HG03159 (cell line): ENCODE measurements around the gene MCEE.
A peak's percentile ranks its signal among the peaks of the same experiment; 100 is the strongest.
"Not testable (repeated sequence)": the region's sequence is repeated elsewhere in the genome, so short reads cannot be mapped to it uniquely, and the experiment has no call there.

ENCODE experiments used
- ATAC-seq: cut with Tn5 transposase; IDR thresholded peaks from one replicate; pipeline ENCODE4 v1.9.1; 2021; ENCODE audit warnings: mild to moderate bottlenecking, moderate library complexity; ENCODE audit not compliant: unreplicated experiment

Gene MCEE

DNA sequence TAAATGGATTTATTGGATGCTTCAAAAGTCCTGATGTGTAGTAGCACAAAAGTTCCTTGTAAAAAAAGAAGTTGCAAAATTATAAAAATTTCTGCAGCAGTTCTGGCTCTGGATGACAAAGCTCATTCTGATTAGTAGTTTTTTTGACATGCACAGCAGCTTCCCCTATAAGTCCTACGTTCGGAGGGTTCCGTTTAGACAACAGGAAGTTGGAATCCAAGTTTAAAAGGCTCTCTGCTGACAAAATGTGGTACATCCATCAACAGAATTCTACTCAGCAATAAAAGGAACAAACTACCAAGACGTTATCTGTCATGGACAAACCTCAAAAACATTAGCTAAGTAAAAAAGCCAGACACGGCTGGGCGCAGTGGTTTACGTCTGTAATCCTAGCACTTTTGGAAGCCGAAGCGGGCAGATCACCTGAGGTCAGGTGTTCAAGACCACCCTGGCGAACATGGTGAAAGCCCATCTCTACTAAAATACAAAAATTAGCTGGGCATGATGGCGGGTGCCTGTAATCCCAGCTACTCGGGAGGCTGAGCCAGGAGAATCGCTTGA is 46.2 kb downstream of the MCEE start:
- ATAC-seq = not testable (repeated sequence)

- ATAC-seq = not testable (repeated sequence)
These were observed 46.7 kb downstream of the MCEE start for GRCh38 chr2:71083297-71083696.

GRCh38 chr2:71082402-71083252 is 47.4 kb downstream of the MCEE start:
- no peak for ATAC-seq

DNA sequence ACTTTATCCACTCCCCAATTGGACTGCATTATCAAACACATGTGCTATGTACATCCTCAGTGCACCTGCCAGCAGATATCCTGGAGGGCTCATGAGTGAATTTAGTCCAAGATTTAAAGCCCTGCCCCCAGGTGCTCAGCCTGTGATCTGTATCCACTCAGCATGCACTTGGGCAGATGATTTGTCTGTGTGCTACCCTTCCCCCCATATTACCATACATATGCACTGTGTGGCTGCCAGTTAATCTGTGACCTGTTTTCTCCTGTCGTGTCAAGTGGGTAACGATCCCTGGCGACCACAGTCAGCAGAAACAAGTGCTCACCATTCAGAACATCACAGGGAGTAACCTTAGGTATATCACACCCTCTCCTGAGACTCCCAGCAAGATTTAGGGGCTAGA is 51.4 kb downstream of the MCEE start:
- ATAC-seq = no peak

DNA sequence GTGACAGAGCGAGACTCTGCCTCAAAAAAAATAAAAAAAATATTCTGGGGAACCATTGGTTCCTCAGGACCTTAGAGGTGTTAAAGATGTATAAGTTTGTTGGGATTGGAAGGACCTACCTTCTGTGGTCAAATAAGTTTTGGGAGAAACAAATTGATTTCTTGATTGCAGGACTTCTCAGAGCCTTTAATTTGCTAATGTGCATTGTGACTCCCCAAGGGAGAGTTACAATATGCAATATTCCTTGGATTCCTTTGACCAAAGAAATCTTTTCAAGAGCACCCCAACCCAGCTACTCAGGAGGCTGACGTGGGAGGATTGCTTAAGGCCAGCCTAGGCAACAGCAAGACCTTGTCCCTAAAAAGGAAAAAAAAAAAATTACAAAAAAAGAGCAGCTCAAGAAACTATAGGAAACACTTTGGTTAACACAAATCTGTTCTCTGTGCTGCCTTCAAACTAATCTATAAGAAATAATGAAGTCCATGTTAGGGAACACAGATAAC is 55.1 kb downstream of the MCEE start:
- ATAC-seq = no peak

GRCh38 chr2:71073475-71073874 is 56.6 kb downstream of the MCEE start:
- no peak for ATAC-seq

DNA sequence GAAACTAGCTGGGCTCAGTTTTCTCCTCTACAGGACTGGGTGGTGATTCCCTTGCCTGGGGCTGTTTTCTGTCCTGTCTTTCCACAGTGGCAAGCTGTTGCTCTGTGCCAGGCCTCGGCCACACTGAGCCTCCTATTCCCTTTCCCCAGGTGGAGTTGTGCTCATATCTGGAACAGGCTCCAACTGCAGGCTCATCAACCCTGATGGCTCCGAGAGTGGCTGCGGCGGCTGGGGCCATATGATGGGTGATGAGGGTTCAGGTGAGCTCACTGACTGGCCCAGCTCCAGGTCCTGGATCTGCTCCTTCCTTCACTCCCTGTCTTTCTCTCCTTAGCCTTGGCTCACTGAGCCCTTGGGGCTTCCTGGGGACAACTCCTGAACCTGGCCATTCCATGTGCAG is 57.5 kb downstream of the MCEE start:
- no peak for ATAC-seq

DNA sequence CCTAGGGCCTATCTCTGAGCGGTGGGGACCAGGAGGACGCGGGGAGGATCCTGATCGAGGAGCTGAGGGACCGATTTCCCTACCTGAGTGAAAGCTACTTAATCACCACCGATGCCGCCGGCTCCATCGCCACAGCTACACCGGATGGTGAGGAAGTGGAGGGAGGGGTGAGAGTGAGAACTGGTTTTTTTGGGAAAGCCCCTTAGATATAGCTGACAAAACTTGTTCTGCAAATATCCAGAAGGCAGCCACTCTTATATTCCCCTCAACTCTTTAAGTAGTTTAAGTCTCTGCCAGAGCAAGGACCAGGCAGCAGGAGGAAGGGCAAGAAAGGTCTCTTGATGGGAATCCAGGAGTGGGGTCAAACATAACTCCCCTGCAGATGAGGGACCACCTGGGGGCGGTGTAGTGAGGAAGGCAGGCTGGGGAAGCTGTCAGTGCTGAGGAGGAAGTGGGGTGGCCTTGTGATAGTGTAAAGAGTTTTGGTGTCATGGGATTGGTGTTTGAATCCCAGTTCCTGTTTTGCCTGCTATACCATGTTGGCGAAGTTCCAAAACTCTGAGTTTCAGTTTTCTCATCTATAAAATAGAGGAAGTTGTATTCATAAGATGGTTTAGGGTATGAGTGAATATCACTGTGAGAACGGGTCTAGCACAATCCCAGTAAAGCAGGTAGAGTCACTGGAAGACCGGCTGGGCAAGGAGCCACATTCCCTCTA is 58.2 kb downstream of the MCEE start:
- ATAC-seq = peak; percentile 40

DNA sequence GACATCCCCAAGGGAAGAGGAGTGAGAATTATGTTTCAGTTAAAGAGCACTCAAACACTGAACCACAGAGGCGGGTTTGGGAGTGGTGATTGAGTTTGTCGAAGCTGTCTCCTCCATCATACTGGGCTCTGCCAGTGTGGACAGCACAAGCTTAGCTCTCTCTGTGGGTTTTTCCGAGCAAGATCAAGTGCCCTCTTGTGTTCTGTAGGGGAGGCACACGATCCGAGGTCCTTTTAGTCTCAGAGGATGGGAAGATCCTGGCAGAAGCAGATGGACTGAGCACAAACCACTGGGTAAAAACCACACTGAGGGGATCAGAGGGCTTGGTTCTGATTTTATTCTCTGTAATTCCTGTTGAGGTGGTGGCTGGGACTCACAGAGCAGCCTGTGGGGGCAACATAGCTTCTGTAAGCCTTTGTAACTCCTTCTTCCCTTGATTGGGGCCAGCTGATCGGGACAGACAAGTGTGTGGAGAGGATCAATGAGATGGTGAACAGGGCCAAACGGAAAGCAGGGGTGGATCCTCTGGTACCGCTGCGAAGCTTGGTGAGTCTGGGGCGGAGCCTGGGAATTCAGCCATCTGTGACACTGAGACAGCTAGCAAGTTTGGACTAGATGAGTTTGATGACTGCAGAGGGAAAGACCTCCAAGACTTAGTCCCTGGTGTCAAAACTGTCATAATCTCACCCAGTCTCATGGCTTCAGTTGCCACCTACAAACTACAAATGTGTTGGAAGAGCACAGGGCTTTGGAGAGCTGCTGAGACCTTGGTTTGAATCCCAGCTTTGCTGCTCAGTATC is 59.5 kb downstream of the MCEE start:
- ATAC-seq = no peak

DNA sequence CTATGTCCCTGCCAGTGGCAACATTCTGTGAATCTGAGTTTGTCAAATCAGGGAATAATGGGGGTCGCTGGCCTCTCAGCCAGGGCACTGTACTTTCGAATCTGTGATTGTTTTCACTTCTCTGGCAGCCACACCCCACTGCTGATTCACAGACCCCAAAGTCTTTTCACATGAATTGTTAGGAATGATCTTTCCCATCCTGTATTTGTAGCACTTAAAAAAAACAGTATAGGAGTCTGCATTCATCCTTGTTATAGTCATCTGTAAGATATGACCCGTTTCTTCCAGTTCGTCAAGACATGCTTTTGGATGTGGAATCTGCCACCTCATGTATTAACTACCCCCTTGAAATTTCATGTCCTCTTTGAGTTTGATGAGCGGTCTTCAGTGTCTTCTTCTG is 60.7 kb downstream of the MCEE start:
- ATAC-seq = no peak

- peak; percentile 58 for ATAC-seq
These were observed 61.6 kb downstream of the MCEE start, which contains the start of gene NAGK for GRCh38 chr2:71068218-71069035. Gene NAGK (plus strand): TSS chr2:71068648. CDS start chr2:71068684, 36 bp downstream.

- peak; percentile 3 for ATAC-seq
These were observed 62.3 kb downstream of the MCEE start for GRCh38 chr2:71067567-71068217.

DNA sequence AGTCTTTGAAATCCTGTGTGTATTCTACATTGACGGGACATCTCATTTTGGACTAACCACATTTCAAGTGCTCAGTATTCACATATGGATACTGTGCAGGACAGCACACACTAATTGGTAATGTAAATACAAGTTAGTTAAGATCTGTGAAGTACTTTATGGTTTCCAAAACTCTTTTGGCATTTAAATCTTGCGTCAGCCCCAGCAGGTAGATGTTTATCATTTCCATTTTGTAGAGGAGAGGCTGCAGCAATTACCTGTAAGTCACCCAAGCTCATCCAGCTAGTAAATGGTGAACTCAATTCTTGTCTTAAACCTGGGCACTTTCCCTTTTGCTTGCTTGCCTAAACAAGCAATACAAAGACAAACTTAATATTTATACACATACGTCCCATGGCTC is 63.2 kb downstream of the MCEE start:
- no peak for ATAC-seq

- peak; percentile 22 for ATAC-seq
These were observed 65.0 kb downstream of the MCEE start for GRCh38 chr2:71064754-71065621.

- ATAC-seq = no peak
These were observed 65.9 kb downstream of the MCEE start for GRCh38 chr2:71064110-71064611.

DNA sequence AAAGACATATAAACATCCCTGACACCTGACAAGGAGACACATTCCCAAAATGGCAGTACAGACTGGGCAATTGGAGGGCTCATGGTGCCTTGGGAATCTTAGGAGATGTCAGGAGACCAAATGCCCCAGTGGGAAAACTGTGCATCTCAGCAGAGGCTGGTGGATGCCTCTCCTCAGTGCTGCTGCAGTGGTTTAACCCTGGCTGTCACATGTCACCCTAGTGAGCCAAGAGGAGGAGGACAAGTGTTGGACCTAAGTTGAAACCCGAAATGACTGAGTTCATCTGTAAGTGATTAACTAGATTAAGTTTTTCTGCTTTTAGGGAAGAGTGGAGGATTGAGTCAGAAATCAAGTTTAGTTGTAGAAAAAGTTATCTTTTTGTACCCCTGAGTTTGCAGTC is 66.8 kb downstream of the MCEE start:
- no peak for ATAC-seq

DNA sequence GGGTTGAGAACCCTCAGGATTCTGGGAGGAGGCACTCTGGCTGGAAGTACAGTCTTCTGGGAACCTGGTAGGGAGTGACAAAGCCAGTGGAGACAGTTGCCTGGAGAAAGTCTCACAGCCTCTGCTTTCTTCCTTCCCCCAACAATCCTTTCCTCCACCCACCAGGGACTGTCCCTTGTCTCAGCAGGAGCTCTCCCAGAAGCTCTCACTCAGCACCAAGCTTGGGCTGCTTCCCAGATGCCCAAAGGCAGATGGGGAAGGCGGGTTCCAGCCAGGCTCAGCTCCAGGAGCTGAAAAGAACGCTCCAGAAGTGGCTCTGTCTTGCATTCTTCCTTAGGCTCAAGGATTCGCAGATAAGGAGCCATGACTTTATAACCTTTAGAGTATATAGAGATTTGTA is 69.2 kb downstream of the MCEE start:
- no peak for ATAC-seq

DNA sequence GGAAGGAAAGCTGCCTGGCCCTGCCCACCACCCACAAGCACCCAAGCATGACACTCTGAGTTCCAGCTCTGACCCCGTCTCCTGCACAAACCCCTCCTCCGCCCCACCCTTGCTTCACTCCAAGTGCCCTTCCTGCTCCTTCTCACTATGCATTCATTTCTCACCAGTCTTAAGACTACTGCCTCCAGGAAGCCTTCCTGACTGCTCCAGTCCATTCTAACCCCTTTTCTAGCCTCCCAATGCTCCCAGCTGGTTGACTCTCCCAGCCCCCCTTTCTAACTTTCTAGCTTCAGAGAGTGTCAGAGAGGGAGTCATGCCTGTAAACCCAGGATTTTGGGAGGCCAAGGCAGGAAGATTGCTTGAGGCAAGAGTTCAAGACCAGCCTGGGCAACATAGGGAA is 69.8 kb downstream of the MCEE start:
- no peak for ATAC-seq
